Cardiac muscle cell (in vitro differentiated cells and primary cell): Measurements from ENCODE around the gene AP1M2. TPM values are rescaled to one million over a fixed set of nuclear protein-coding genes. Genes with fewer than 3 reads are reported as not detected.

Source experiments
- DNase-seq, 2 donors: peaks; one replicate each; pipeline versions ENCODE4 v3.0.0 to v3.0.0-alpha.2; 2010 to 2017; ENCODE audit warnings: low read depth in 1 of 2, low spot score in 1 of 2
- H3K27ac ChIP-seq: fragments of 200-600 bp; sonication (generic); 2 replicates; pipeline ENCODE4 v1.5.1; 2016
- H3K27me3 ChIP-seq: fragments of 200-600 bp; sonication (generic); 2 replicates; pipeline ENCODE4 v1.6.0; 2016; ENCODE audit warnings: control low read depth
- H3K36me3 ChIP-seq: fragments of 200-600 bp; sonication (generic); 2 replicates; pipeline ENCODE4 v1.5.1; 2016; ENCODE audit warnings: control low read depth
- H3K4me1 ChIP-seq: fragments of 200-600 bp; sonication (generic); 2 replicates; pipeline ENCODE4 v1.8.1; 2017; ENCODE audit warnings: low read depth, mild to moderate bottlenecking, mixed run types
- H3K4me3 ChIP-seq: fragments of 200-600 bp; sonication (generic); 2 replicates; pipeline ENCODE4 v1.5.1; 2016; ENCODE audit warnings: mild to moderate bottlenecking
- H3K9me3 ChIP-seq: fragments of 200-600 bp; sonication (generic); 2 replicates; pipeline ENCODE4 v1.5.1; 2017; ENCODE audit warnings: low read depth, mild to moderate bottlenecking, control low read depth
- CTCF ChIP-seq: IDR thresholded peaks from 2 replicates; pipeline ENCODE4 v1.5.1; 2012; ENCODE audit warnings: low read depth, mild to moderate bottlenecking, low read length
- polyA plus RNA-seq: library from polyadenylated mRNA; unstranded; fragments of >200 nt; fragmentation: Nextera tagmentation; extraction: Ambion mirVana; gene quantifications from 2 replicates; pipeline ENCODE4 v1.2.1, GENCODE V29; 2016
- total RNA-seq: library from RNA; depleted of rRNA; stranded (reverse); fragments of >200 nt; gene quantifications from 2 replicates; pipeline ENCODE4 v1.2.3, GENCODE V29; 2016

The AP1M2 gene
- total and polyA plus RNA-seq, 2 experiments from 2014 or later = 0.12 to 0.28 TPM

GRCh38 chr19:10618846-10619245, 31.7 kb upstream of the AP1M2 start:
- no peak for DNase-seq
- H3K9me3 ChIP-seq = no peaks in the 10 kb centered on the region
- no peak overlapping the region for H3K27ac ChIP-seq
- no peaks in the 10 kb centered on the region for H3K36me3 ChIP-seq
- no peak overlapping the region for H3K4me3 ChIP-seq
- no peaks in the 10 kb centered on the region for H3K4me1 ChIP-seq
- no peak for TF ChIP-seq CTCF
- H3K27me3 ChIP-seq = no peaks in the 10 kb centered on the region

- TF ChIP-seq CTCF = no peak
- Histone ChIP-seq H3K27ac (no peak overlapping the region), H3K27me3 (no peaks in the 10 kb centered on the region), H3K9me3 (no peaks in the 10 kb centered on the region), H3K36me3 (no peaks in the 10 kb centered on the region), H3K4me1 (no peaks in the 10 kb centered on the region), H3K4me3 (no peak overlapping the region)
- DNase-seq = peak in 1 of 2 donors; percentile 54
These were observed 30.5 kb upstream of the AP1M2 start for GRCh38 chr19:10617409-10618121.

- Histone ChIP-seq H3K36me3 (no peaks in the 10 kb centered on the region), H3K27ac (no peak overlapping the region), H3K4me1 (no peaks in the 10 kb centered on the region), H3K4me3 (no peak overlapping the region), H3K9me3 (no peaks in the 10 kb centered on the region), H3K27me3 (no peaks in the 10 kb centered on the region)
- no peak for DNase-seq
- no peak for TF ChIP-seq CTCF
These were observed 28.4 kb upstream of the AP1M2 start for GRCh38 chr19:10615429-10616023.

- Histone ChIP-seq H3K9me3 (no peaks in the 10 kb centered on the region), H3K27me3 (no peaks in the 10 kb centered on the region), H3K36me3 (no peaks in the 10 kb centered on the region), H3K4me1 (no peaks in the 10 kb centered on the region), H3K27ac (peak overlapping the region; percentile 36), H3K4me3 (no peak overlapping the region)
- no peak for TF ChIP-seq CTCF
- no peak for DNase-seq
These were observed 25.5 kb upstream of the AP1M2 start for GRCh38 chr19:10612499-10613119.

GRCh38 chr19:10611907-10612306, 24.8 kb upstream of the AP1M2 start:
- Histone ChIP-seq H3K9me3 (no peaks in the 10 kb centered on the region), H3K4me1 (no peaks in the 10 kb centered on the region), H3K36me3 (no peaks in the 10 kb centered on the region), H3K4me3 (no peak overlapping the region), H3K27me3 (no peaks in the 10 kb centered on the region), H3K27ac (no peak overlapping the region)
- TF ChIP-seq CTCF = no peak
- DNase-seq = no peak
